AG20443 (cell line): ENCODE measurements around the gene PRKCE.
A peak's percentile ranks its signal among the peaks of the same experiment; 100 is the strongest.

Experiments used
- DNase-seq: peaks from one replicate; pipeline ENCODE4 v3.0.0; 2012; ENCODE audit warnings: low spot score, mixed read lengths

PRKCE gene

GRCh38 chr2:45992021-45992740 is 340.7 kb downstream of the PRKCE start:
- DNase-seq: peak; percentile 90

DNA sequence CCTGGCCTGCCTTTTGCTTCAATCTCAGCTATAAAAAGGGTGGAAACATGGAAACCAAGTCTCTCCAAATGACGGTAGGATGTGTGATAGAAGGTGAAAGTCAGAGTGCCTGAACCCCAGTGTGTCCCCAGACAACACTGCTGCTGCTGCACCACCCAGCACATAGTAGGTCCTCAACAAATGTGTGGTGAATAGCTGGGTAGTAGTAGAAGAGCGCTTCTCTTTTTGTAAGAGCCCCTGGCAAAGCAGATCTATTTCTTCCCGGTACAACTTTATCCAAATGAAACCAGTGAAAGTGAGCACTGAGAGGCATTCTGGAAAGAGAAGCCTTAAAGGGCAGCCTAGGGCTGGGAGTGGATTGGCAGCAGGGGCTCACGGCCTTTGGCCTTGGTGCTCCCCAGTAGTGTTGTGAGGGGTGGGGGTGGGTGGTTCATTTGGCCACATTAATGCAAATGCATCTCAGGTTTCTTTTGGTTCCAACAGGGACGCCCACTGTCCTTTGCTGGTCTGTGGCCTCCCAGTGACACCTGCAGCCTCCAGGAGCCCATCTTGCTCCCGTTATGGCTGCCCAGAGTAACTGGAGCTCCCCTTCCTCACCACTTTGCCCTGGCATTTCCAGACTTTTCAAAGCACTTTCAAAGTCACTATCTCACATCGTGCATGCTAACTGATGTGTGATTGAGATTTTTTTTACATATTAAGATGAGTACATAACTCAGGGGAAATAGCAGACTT is 341.4 kb downstream of the PRKCE start:
- DNase-seq: no peak

DNA sequence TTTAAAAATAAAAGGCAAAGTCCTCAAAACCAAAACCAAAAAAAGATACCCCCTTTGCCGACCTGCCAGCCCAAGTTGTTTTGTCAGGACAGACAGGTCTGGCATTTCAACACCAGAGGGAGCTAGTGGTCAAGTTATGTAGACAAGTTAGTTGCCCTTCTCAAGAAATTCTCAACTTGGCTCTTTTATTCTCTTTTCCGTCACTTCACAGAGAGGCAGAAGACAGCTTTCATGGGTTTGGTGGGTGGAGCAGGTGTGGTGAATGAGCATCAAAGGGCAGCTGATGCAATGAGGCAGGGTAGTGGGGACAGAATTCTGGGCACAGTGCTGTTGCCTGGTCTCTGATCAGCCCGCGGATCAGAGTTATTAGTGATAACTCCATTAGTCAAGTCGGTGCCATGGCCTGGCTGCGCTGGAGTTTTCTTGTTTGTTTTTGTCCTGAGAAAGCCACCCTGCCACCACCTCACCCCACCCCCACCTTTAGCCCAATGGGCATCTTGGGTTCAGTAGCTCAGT is 342.1 kb downstream of the PRKCE start:
- peak; percentile 70 for DNase-seq

GRCh38 chr2:45994060-45994459 is 342.6 kb downstream of the PRKCE start:
- no peak for DNase-seq

DNA sequence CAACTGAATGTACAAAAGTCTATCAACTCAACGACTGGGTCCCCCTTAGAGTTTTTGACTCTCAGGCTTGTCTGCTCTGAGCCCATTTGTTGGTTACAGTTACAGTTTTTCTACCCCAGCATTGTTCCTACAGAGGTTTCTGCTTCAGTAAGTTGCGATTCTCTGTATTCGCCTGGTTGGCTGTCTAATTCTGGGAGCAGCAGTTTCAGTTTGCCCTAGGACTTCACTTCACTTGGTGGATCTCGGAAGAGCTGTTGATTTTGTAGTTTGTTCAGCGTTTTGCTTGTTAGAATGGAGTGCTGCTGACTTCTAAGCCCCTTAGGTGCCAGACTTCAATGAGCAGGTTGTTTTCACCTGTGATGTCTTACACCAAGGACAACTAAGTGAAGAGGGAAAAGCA is 349.2 kb downstream of the PRKCE start:
- DNase-seq: no peak

DNA sequence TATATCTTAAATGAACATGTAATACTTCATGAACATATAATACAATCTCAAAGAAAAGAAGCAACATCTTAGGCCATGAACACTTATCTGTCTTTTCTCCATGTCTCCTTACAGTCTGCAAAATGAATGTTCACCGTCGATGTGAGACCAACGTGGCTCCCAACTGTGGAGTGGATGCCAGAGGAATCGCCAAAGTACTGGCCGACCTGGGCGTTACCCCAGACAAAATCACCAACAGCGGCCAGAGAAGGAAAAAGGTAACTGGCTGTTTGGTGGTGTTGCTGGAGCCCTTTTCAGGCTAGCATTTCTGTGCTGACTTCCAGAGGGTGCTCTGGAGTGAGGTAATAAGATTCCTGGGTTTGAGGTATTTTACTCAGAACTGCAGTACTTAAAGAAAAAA is 349.8 kb downstream of the PRKCE start:
- no peak for DNase-seq

DNA sequence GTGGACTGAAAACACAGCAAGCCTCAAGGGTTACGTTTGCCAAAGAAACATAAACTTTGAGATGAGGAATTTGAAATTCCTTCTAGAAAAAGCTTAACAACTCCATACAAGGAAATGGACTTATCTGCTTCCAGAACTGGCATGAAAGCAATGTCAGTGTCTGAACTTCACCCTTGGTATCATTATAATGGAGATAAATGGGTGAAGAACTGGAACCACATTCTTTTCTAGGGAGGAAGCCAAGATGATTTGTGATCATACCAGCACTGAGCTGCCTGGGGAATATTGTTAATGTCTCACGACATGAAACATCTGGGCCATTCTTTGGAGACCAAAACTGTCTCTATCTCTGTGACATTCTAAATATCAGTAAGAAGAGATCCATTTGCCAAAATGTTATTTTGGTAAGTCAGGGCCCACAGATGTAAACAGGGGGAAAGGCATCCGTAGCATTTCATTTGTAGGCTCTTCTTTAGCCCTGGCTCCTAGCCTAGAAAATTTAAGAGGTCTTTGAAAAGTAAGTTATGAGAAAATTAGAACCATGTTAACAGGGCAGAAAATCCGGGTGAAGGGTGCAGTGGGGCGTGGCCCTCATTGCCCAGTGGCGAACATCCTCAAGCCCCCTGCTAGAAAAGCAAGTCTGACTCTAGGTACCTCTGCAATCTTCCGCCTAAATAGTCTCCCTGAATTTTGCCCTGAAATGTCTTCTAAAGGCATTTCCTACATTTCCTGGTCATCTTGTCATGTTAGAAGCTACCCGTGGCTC is 350.4 kb downstream of the PRKCE start:
- DNase-seq: peak; percentile 21

GRCh38 chr2:46002507-46002883 is 351.0 kb downstream of the PRKCE start:
- peak; percentile 49 for DNase-seq

- DNase-seq: no peak
Measured at GRCh38 chr2:46002947-46003346, 351.5 kb downstream of the PRKCE start.

GRCh38 chr2:46003903-46004473 is 352.5 kb downstream of the PRKCE start:
- DNase-seq: peak; percentile 27

- no peak for DNase-seq
Measured at GRCh38 chr2:46006473-46007025, 355.1 kb downstream of the PRKCE start.

GRCh38 chr2:46007412-46007811 is 355.9 kb downstream of the PRKCE start:
- no peak for DNase-seq

DNA sequence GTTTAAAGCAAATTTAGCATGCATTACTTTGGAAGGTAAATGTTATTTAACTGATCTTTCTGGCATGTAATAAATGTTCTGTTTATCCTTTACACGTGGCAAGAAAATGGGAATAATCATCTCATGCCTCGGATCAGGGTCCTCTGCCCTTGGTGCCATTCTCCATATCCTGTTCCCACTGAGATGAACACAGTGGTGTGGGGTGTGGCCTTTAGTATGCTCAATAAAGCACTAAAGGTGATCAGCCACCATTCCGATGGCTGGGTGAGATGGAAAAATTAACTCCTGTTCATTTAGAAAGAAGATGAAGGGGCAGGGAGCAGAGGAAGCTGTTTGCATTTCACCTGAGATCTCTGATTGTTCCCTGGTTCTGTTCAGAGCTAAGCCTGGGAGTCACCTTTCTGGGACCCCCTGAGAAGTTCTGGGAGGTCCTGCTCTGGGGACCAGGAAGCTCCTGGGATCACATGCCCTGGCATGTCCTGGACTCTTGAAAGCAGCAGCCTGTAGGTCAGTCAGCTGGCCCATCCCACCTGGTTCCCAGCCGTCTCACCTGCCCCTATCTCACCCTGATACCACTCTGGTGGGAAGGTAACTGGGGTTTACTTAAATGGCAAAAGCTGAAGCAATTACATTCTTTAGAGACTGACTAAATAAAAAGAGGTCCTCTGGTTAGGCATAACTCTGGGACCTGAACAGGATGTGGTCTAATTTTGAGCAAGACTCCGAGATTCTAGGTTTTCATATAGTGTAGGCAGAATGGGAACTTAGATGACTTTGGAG is 356.8 kb downstream of the PRKCE start:
- no peak for DNase-seq

- DNase-seq: no peak
Measured at GRCh38 chr2:46009315-46009714, 357.8 kb downstream of the PRKCE start.

DNA sequence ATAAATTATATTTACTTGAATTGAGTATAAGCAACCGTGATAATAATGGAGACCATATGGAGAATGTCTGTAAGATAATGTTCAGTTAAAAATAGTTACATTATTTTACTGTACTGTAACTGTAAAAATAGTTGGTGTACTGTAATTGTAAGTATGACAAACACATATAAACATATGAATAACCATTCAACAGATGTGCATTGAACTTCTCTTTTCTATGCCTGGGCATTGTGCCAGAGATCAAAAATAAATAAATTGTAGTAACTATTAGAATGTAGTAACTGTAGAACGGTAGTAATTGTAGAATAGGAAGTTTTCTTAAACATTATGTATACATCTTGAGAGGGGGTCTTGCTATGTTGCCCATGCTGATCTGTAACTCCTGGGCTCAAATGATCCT is 358.3 kb downstream of the PRKCE start:
- DNase-seq: no peak

GRCh38 chr2:46010223-46010924 is 358.9 kb downstream of the PRKCE start:
- DNase-seq: no peak

GRCh38 chr2:46010925-46011490 is 359.5 kb downstream of the PRKCE start:
- peak; percentile 57 for DNase-seq

- no peak for DNase-seq
Measured at GRCh38 chr2:46012618-46013240, 361.3 kb downstream of the PRKCE start.

GRCh38 chr2:46013726-46014125 is 362.3 kb downstream of the PRKCE start:
- no peak for DNase-seq
